GM12878 (cell line): ENCODE results near the gene SNX8. TPM values are rescaled to one million over a fixed set of nuclear protein-coding genes. Genes with fewer than 3 reads are reported as not detected.

Source experiments
- CBX3 ChIP-seq: fragments of 200-600 bp; sonication (generic); IDR thresholded peaks from 2 replicates; pipeline ENCODE4 v1.6.1; 2016; ENCODE audit warnings: low read depth, borderline replicate concordance
- ESRRA ChIP-seq: IDR thresholded peaks from 2 replicates; pipeline ENCODE4 v1.6.1; 2012; ENCODE audit warnings: mild to moderate bottlenecking, low read length, improper control_type of control experiment
- GATAD2B ChIP-seq: fragments of 450-650 bp; conservative IDR thresholded peaks from 2 replicates; pipeline ENCODE4 v1.6.1; 2017; ENCODE audit warnings: low read depth, mild to moderate bottlenecking, moderate library complexity
- HDGF ChIP-seq: fragments of 450-650 bp; IDR thresholded peaks from 2 replicates; pipeline ENCODE4 v1.6.1; 2016; ENCODE audit warnings: antibody characterized with exemption
- KAT2A ChIP-seq: conservative IDR thresholded peaks from 2 replicates; pipeline ENCODE4 v1.6.1; 2011; ENCODE audit warnings: low read depth, low read length; ENCODE audit not compliant: control insufficient read depth
- NFXL1 ChIP-seq: fragments of 450-650 bp; IDR thresholded peaks from 2 replicates; pipeline ENCODE4 v1.6.1; 2017; ENCODE audit warnings: antibody characterized with exemption, mild to moderate bottlenecking, borderline replicate concordance
- NFYA ChIP-seq: IDR thresholded peaks from 2 replicates; pipeline ENCODE4 v1.6.1; 2011; ENCODE audit warnings: low read depth, mild to moderate bottlenecking, low read length, improper control_type of control experiment, borderline replicate concordance
- NR2F1 ChIP-seq: fragments of 450-650 bp; conservative IDR thresholded peaks from 2 replicates; pipeline ENCODE4 v1.6.1; 2017; ENCODE audit warnings: mild to moderate bottlenecking
- PRDM15 ChIP-seq: fragments of 450-650 bp; formaldehyde crosslinking; IDR thresholded peaks from 2 replicates; pipeline ENCODE4 v1.4.0; 2020; ENCODE audit warnings: mild to moderate bottlenecking, moderate library complexity
- RUNX3 ChIP-seq: IDR thresholded peaks from 2 replicates; pipeline ENCODE4 v1.6.1; 2012; ENCODE audit warnings: low read length, inconsistent platforms
- SMAD5 ChIP-seq: IDR thresholded peaks from 2 replicates; pipeline ENCODE4 v1.6.1; 2016; ENCODE audit warnings: antibody characterized with exemption, low read depth
- SREBF1 ChIP-seq: IDR thresholded peaks from 2 replicates; pipeline ENCODE4 v1.6.1; 2012; ENCODE audit warnings: mild to moderate bottlenecking, low read length
- TCF3 ChIP-seq: IDR thresholded peaks from 2 replicates; pipeline ENCODE4 v1.6.1; 2012; ENCODE audit warnings: low read depth, mild to moderate bottlenecking, low read length, borderline replicate concordance; ENCODE audit not compliant: insufficient read depth
- TCF7 ChIP-seq: IDR thresholded peaks from 2 replicates; pipeline ENCODE4 v1.6.1; 2014; ENCODE audit warnings: antibody characterized with exemption, borderline replicate concordance
- USF2 ChIP-seq: IDR thresholded peaks from 2 replicates; pipeline ENCODE4 v1.6.1; 2011; ENCODE audit warnings: low read depth, low read length, improper control_type of control experiment, borderline replicate concordance
- ZNF207 ChIP-seq: fragments of 450-650 bp; IDR thresholded peaks from 2 replicates; pipeline ENCODE4 v1.6.1; 2014; ENCODE audit warnings: antibody characterized with exemption, mild to moderate bottlenecking, borderline replicate concordance
- ZNF217 ChIP-seq: fragments of 450-650 bp; IDR thresholded peaks from 2 replicates; pipeline ENCODE4 v1.6.1; 2017; ENCODE audit warnings: antibody characterized with exemption, mild to moderate bottlenecking
- polyA plus RNA-seq, 11 experiments: library from polyadenylated mRNA; depleted of rRNA in 4 of 11; unstranded in 6 of 11; stranded (reverse) in 5 of 11; fragments of >200 nt; fragmentation: Nextera tagmentation in 4 of 11; fragmentation: Illumina TruSeq in 1 of 11; extraction: Ambion mirVana in 4 of 11; extraction: Trizol in 1 of 11; gene quantifications; 1 replicate in 1 of 11; 2 replicates in 10 of 11; pipeline versions ENCODE4 v1.2.1 to v1.2.3, GENCODE V29; 2011 to 2016; ENCODE audit warnings: inconsistent platforms in 2 of 11, missing spikeins in 2 of 11, low read depth in 1 of 11
- total RNA-seq, 4 experiments: library from RNA; depleted of rRNA in 3 of 4; stranded (reverse); fragments of >200 nt in 3 of 4; fragmentation: Illumina TruSeq in 1 of 4; extraction: Trizol in 1 of 4; gene quantifications; 2 replicates each; pipeline versions ENCODE4 v1.2.1 to v1.2.3, GENCODE V29; 2013 to 2021
- TF ChIP-seq, protein P1 (sequence below): fragments of 450-650 bp; conservative IDR thresholded peaks from 2 replicates; pipeline ENCODE4 v1.6.1; 2017; ENCODE audit warnings: mild to moderate bottlenecking, moderate library complexity
- TF ChIP-seq, protein P2 (sequence below): IDR thresholded peaks from 2 replicates; pipeline ENCODE4 v1.6.1; 2012; ENCODE audit warnings: low read depth, low read length, improper control_type of control experiment
- TF ChIP-seq, protein P3 (sequence below): fragments of 450-650 bp; formaldehyde crosslinking; IDR thresholded peaks from 2 replicates; pipeline ENCODE4 v1.5.0; 2022; ENCODE audit warnings: mild to moderate bottlenecking, missing genetic modification characterization

Gene SNX8
- total and polyA plus RNA-seq, 10 of the 15 experiments (the other 5 are each of a cell fraction or from before 2014, with no cell fraction given) = 6.4 to 210 (median 97.6) TPM

- TF ChIP-seq, protein P1, sequence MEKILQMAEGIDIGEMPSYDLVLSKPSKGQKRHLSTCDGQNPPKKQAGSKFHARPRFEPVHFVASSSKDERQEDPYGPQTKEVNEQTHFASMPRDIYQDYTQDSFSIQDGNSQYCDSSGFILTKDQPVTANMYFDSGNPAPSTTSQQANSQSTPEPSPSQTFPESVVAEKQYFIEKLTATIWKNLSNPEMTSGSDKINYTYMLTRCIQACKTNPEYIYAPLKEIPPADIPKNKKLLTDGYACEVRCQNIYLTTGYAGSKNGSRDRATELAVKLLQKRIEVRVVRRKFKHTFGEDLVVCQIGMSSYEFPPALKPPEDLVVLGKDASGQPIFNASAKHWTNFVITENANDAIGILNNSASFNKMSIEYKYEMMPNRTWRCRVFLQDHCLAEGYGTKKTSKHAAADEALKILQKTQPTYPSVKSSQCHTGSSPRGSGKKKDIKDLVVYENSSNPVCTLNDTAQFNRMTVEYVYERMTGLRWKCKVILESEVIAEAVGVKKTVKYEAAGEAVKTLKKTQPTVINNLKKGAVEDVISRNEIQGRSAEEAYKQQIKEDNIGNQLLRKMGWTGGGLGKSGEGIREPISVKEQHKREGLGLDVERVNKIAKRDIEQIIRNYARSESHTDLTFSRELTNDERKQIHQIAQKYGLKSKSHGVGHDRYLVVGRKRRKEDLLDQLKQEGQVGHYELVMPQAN = no peak
- no peak for TF ChIP-seq SMAD5
- no peak for TF ChIP-seq NFYA
- no peak for TF ChIP-seq TCF7
- TF ChIP-seq TCF3 = no peak
- TF ChIP-seq, protein P2, sequence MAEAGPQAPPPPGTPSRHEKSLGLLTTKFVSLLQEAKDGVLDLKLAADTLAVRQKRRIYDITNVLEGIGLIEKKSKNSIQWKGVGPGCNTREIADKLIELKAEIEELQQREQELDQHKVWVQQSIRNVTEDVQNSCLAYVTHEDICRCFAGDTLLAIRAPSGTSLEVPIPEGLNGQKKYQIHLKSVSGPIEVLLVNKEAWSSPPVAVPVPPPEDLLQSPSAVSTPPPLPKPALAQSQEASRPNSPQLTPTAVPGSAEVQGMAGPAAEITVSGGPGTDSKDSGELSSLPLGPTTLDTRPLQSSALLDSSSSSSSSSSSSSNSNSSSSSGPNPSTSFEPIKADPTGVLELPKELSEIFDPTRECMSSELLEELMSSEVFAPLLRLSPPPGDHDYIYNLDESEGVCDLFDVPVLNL = no peak
- no peak for TF ChIP-seq CBX3
- no peak; the same call in 1 of the 2 replicates for TF ChIP-seq USF2
- TF ChIP-seq ZNF207 = no peak
- TF ChIP-seq ZNF217 = no peak
- no peak for TF ChIP-seq NR2F1
- TF ChIP-seq NFXL1 = no peak
- TF ChIP-seq KAT2A = no peak
- no peak for TF ChIP-seq ESRRA
- TF ChIP-seq PRDM15 (CRISPR knock-in tag) = no peak
- no peak for TF ChIP-seq GATAD2B
- TF ChIP-seq SREBF1 = no peak
- TF ChIP-seq HDGF = peak; percentile 78; the same call in 1 of the 2 replicates
- TF ChIP-seq RUNX3 = peak; percentile 72
- TF ChIP-seq, protein P3, sequence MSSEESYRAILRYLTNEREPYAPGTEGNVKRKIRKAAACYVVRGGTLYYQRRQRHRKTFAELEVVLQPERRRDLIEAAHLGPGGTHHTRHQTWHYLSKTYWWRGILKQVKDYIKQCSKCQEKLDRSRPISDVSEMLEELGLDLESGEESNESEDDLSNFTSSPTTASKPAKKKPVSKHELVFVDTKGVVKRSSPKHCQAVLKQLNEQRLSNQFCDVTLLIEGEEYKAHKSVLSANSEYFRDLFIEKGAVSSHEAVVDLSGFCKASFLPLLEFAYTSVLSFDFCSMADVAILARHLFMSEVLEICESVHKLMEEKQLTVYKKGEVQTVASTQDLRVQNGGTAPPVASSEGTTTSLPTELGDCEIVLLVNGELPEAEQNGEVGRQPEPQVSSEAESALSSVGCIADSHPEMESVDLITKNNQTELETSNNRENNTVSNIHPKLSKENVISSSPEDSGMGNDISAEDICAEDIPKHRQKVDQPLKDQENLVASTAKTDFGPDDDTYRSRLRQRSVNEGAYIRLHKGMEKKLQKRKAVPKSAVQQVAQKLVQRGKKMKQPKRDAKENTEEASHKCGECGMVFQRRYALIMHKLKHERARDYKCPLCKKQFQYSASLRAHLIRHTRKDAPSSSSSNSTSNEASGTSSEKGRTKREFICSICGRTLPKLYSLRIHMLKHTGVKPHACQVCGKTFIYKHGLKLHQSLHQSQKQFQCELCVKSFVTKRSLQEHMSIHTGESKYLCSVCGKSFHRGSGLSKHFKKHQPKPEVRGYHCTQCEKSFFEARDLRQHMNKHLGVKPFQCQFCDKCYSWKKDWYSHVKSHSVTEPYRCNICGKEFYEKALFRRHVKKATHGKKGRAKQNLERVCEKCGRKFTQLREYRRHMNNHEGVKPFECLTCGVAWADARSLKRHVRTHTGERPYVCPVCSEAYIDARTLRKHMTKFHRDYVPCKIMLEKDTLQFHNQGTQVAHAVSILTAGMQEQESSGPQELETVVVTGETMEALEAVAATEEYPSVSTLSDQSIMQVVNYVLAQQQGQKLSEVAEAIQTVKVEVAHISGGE (CRISPR knock-in tag) = no peak
Observed at GRCh38 chr7:2312267-2312929, 1.8 kb downstream of the SNX8 start (continued).
